IMR-90 (cell line): Measurements from ENCODE around the gene MAP4. TPM values are rescaled to one million over a fixed set of nuclear protein-coding genes. Genes with fewer than 3 reads are reported as not detected.

Source experiments
- ATAC-seq: fragments of 200-7000 bp; cut with Tn5 transposase; 2 replicates; pipeline ENCODE4 v1.9.1; 2020; ENCODE audit warnings: low read depth, mild to moderate bottlenecking, moderate library complexity
- BruUV-seq: library from RNA; stranded (reverse); fragments of 400-500 nt; replicated peaks from 2 replicates; lab custom pipeline; 2021; lab: Mats Ljungman, UMichigan
- CTCF ChIA-PET: fragments of 300-600 bp; formaldehyde crosslinking; extraction: SDS; loops from one replicate; lab custom pipeline; 2021; ENCODE audit warnings: antibody characterized with exemption; lab: Yijun Ruan, JAX
- POLR2A ChIA-PET: fragments of 300-600 bp; sonication (Branson Sonifier 250); formaldehyde crosslinking; loops from one replicate; lab custom pipeline; 2022; ENCODE audit warnings: antibody characterized with exemption; ENCODE audit not compliant: unreplicated experiment; lab: Charles Lee
- DNase-seq: peaks from one replicate; pipeline ENCODE4 v3.0.0; 2013
- H2AFZ ChIP-seq: replicated peaks from 2 replicates; pipeline ENCODE3; 2013; ENCODE audit warnings: low read length, mild to moderate bottlenecking; ENCODE audit not compliant: poor library complexity
- H2AK5ac ChIP-seq: 2 replicates; pipeline ENCODE4 v1.6.1; 2013; ENCODE audit warnings: low read depth, low read length, inconsistent platforms
- H2AK9ac ChIP-seq: replicated peaks from 2 replicates; pipeline ENCODE3; 2013; ENCODE audit warnings: mild to moderate bottlenecking, low read depth, low read length, moderate library complexity; ENCODE audit not compliant: poor library complexity
- H2BK120ac ChIP-seq: 2 replicates; pipeline ENCODE4 v1.6.1; 2013; ENCODE audit warnings: low read depth, low read length, inconsistent platforms
- H2BK15ac ChIP-seq: 3 replicates; pipeline ENCODE4 v1.6.1; 2013; ENCODE audit warnings: low read depth, low read length, inconsistent platforms
- H2BK20ac ChIP-seq: 2 replicates; pipeline ENCODE4 v1.6.1; 2013; ENCODE audit warnings: low read depth, mild to moderate bottlenecking, inconsistent platforms, low read length, moderate library complexity
- H2BK5ac ChIP-seq: 2 replicates; pipeline ENCODE4 v1.6.1; 2013; ENCODE audit warnings: mild to moderate bottlenecking, low read depth, low read length, inconsistent platforms; ENCODE audit not compliant: poor library complexity, severe bottlenecking
- H3K14ac ChIP-seq: replicated peaks from 2 replicates; pipeline ENCODE4 v1.6.1; 2013; ENCODE audit warnings: low read depth, low read length, inconsistent platforms
- H3K18ac ChIP-seq: 2 replicates; pipeline ENCODE4 v1.6.1; 2013; ENCODE audit warnings: low read depth, low read length, control low read depth
- H3K23ac ChIP-seq: 2 replicates; pipeline ENCODE4 v1.6.1; 2013; ENCODE audit warnings: low read depth, low read length, inconsistent platforms
- H3K27ac ChIP-seq: 2 replicates; pipeline ENCODE4 v1.5.1; 2013; ENCODE audit warnings: mild to moderate bottlenecking, control low read depth, low read length; ENCODE audit not compliant: insufficient read depth
- H3K27me3 ChIP-seq: 2 replicates; pipeline ENCODE4 v1.6.1; 2013; ENCODE audit warnings: low read length; ENCODE audit not compliant: control insufficient read depth, insufficient read depth
- H3K36me3 ChIP-seq: 2 replicates; pipeline ENCODE4 v1.6.1; 2013; ENCODE audit warnings: low read length, mixed read lengths; ENCODE audit not compliant: control insufficient read depth, insufficient read depth
- H3K4ac ChIP-seq: 2 replicates; pipeline ENCODE4 v1.6.1; 2013; ENCODE audit warnings: low read depth, low read length, inconsistent platforms
- H3K4me1 ChIP-seq: 2 replicates; pipeline ENCODE4 v1.6.1; 2013; ENCODE audit warnings: low read length, mixed read lengths; ENCODE audit not compliant: control insufficient read depth, insufficient read depth
- H3K4me2 ChIP-seq: 2 replicates; pipeline ENCODE4 v1.6.1; 2013; ENCODE audit warnings: low read depth, mild to moderate bottlenecking, control low read depth, low read length, moderate library complexity
- H3K4me3 ChIP-seq: 2 replicates; pipeline ENCODE4 v1.5.1; 2013; ENCODE audit warnings: low read depth, mild to moderate bottlenecking, control low read depth, low read length, moderate library complexity; ENCODE audit not compliant: insufficient read depth
- H3K56ac ChIP-seq: 2 replicates; pipeline ENCODE4 v1.6.1; 2013; ENCODE audit warnings: low read length, inconsistent platforms; ENCODE audit not compliant: insufficient read depth; ENCODE audit errors: extremely low read depth
- H3K79me1 ChIP-seq, 2 experiments: 2 replicates each; pipeline ENCODE4 v1.6.1; 2013; ENCODE audit warnings: low read length in 2 of 2, inconsistent platforms in 1 of 2, low read depth in 1 of 2
- H3K9ac ChIP-seq: 2 replicates; pipeline ENCODE4 v1.6.1; 2013; ENCODE audit warnings: low read depth, low read length, control low read depth
- H3K9me1 ChIP-seq: 2 replicates; pipeline ENCODE4 v1.6.1; 2013; ENCODE audit warnings: low read length, inconsistent platforms; ENCODE audit not compliant: insufficient read depth
- H3K9me3 ChIP-seq: 2 replicates; pipeline ENCODE4 v1.6.1; 2013; ENCODE audit warnings: low read length; ENCODE audit not compliant: control insufficient read depth, insufficient read depth
- H4K20me1 ChIP-seq: 2 replicates; pipeline ENCODE4 v1.6.1; 2013; ENCODE audit warnings: low read length, inconsistent platforms; ENCODE audit not compliant: insufficient read depth
- H4K5ac ChIP-seq: 2 replicates; pipeline ENCODE4 v1.6.1; 2013; ENCODE audit warnings: mild to moderate bottlenecking, low read depth, low read length, control low read depth
- H4K8ac ChIP-seq, 2 experiments: 2 replicates each; pipeline ENCODE4 v1.6.1; 2013; ENCODE audit warnings: low read depth in 2 of 2, low read length in 2 of 2, control low read depth in 1 of 2, inconsistent platforms in 1 of 2
- H4K91ac ChIP-seq: 2 replicates; pipeline ENCODE4 v1.6.1; 2013; ENCODE audit warnings: low read depth, low read length, inconsistent platforms; ENCODE audit not compliant: insufficient read depth
- BHLHE40 ChIP-seq: fragments of 150-350 bp; IDR thresholded peaks from 2 replicates; pipeline ENCODE4 v1.6.1; 2016; ENCODE audit warnings: mild to moderate bottlenecking, low read depth, low read length
- CEBPB ChIP-seq: IDR thresholded peaks from 2 replicates; pipeline ENCODE4 v1.6.1; 2012; ENCODE audit warnings: low read depth, low read length, improper control_type of control experiment
- CHD1 ChIP-seq: IDR thresholded peaks from 2 replicates; pipeline ENCODE4 v1.6.1; 2012; ENCODE audit warnings: low read depth, low read length, improper control_type of control experiment
- FOS ChIP-seq: fragments of 150-350 bp; IDR thresholded peaks from 2 replicates; pipeline ENCODE4 v1.6.1; 2016; ENCODE audit warnings: low read depth, low read length
- MAFK ChIP-seq: IDR thresholded peaks from 2 replicates; pipeline ENCODE4 v1.6.1; 2012; ENCODE audit warnings: low read depth, low read length, improper control_type of control experiment
- MAZ ChIP-seq: IDR thresholded peaks from 2 replicates; pipeline ENCODE4 v1.6.1; 2012; ENCODE audit warnings: low read depth, mild to moderate bottlenecking, low read length, improper control_type of control experiment, moderate library complexity, borderline replicate concordance
- MXI1 ChIP-seq: IDR thresholded peaks from 2 replicates; pipeline ENCODE4 v1.6.1; 2012; ENCODE audit warnings: low read depth, mild to moderate bottlenecking, low read length, moderate library complexity, borderline replicate concordance
- NFE2L2 ChIP-seq: fragments of 150-350 bp; IDR thresholded peaks from 2 replicates; pipeline ENCODE4 v1.6.1; 2016; ENCODE audit warnings: low read depth, mild to moderate bottlenecking, low read length
- POLR2A ChIP-seq: IDR thresholded peaks from 2 replicates; pipeline ENCODE4 v1.6.1; 2012; ENCODE audit warnings: mild to moderate bottlenecking, low read depth, low read length
- RAD21 ChIP-seq: IDR thresholded peaks from 2 replicates; pipeline ENCODE4 v1.6.1; 2012; ENCODE audit warnings: low read length, improper control_type of control experiment
- RCOR1 ChIP-seq: IDR thresholded peaks from 2 replicates; pipeline ENCODE4 v1.6.1; 2012; ENCODE audit warnings: mild to moderate bottlenecking, low read length, improper control_type of control experiment; ENCODE audit not compliant: insufficient replicate concordance
- SMC3 ChIP-seq: fragments of 150-350 bp; IDR thresholded peaks from 2 replicates; pipeline ENCODE4 v1.6.1; 2016; ENCODE audit warnings: low read depth, mild to moderate bottlenecking, antibody characterized with exemption, low read length, moderate library complexity
- USF2 ChIP-seq: fragments of 150-350 bp; IDR thresholded peaks from 2 replicates; pipeline ENCODE4 v1.6.1; 2017; ENCODE audit warnings: mild to moderate bottlenecking, antibody characterized with exemption, low read length, low read depth
- WGBS, 2 experiments: methylation state at CpG; one replicate each; pipeline versions ENCODE4 v1.1.5 to v1.1.7; 2013; ENCODE audit warnings: missing lambda C conversion rate in 2 of 2; ENCODE audit not compliant: insufficient read length in 1 of 2; ENCODE audit errors: extremely low coverage in 2 of 2; 5-methylcytosine and 5-hydroxymethylcytosine counted together
- dilution Hi-C: fragments of 300-500 bp; cut with HindIII; formaldehyde crosslinking; loops from one replicate; pipeline ENCODE4 v1.14.3; 2018; ENCODE audit warnings: low sequenced_read_pairs; ENCODE audit not compliant: unreplicated experiment
- in situ Hi-C: fragments of 300-500 bp; cut with MboI; formaldehyde crosslinking; loops from 3 replicates; pipeline ENCODE4 v1.14.3; 2019; ENCODE audit warnings: low sequenced_read_pairs, inconsistent platforms, mixed read lengths
- intact Hi-C: fragments of 100-400 bp; cut with micrococcal nuclease; formaldehyde crosslinking; loops from 2 replicates; pipeline ENCODE4 v1.10.0; 2022
- polyA plus RNA-seq, 3 experiments: library from polyadenylated mRNA; depleted of rRNA; stranded (reverse); fragments of >200 nt; gene quantifications; 2 replicates each; pipeline ENCODE4 v1.2.3, GENCODE V29; 2012; ENCODE audit warnings: low replicate concordance in 1 of 3
- total RNA-seq: library from RNA; depleted of rRNA; stranded (reverse); fragments of >200 nt; gene quantifications from 2 replicates; pipeline ENCODE4 v1.2.3, GENCODE V29; 2012

MAP4 gene
- total and polyA plus RNA-seq, 2 of the 4 experiments (the other 2 are of a cell fraction), result 87.8 to 216 TPM

GRCh38 chr3:47910777-47911440, 105.3 kb downstream of the MAP4 start:
- CTCF ChIA-PET, result no interaction called here
- Histone ChIP-seq H2BK20ac (no peak overlapping the region), H4K20me1 (peaks cover 24% of the 10 kb centered on the region; the same call in 1 of the 2 replicates), H2BK5ac (no peak overlapping the region), H4K8ac (no peak overlapping the region), H2BK15ac (no peak overlapping the region), H2BK120ac (no peak overlapping the region), H3K23ac (no peak overlapping the region), H3K9me3 (no peaks in the 10 kb centered on the region), H4K91ac (no peak overlapping the region), H3K4me1 (peaks cover 12% of the 10 kb centered on the region), H3K79me1 (peaks cover 33 to 62% of the 10 kb centered on the region in 2 experiments), H3K9ac (no peak overlapping the region), H3K18ac (no peak overlapping the region), H2AK9ac (no peak overlapping the region), H3K4me2 (peak overlapping the region; percentile 16; the same call in 1 of the 2 replicates), H3K9me1 (peaks cover 20% of the 10 kb centered on the region), H3K36me3 (peaks cover 22% of the 10 kb centered on the region), H2AK5ac (no peak overlapping the region), H3K4me3 (no peak overlapping the region), H4K5ac (no peak overlapping the region), H2AFZ (no peak overlapping the region), H3K14ac (peak overlapping the region; percentile 10; the same call in 1 of the 2 replicates), H3K4ac (no peak overlapping the region), H3K27me3 (no peaks in the 10 kb centered on the region), H3K27ac (peak overlapping the region; percentile 3; the same call in 1 of the 2 replicates), H3K56ac (no peak overlapping the region)
- ATAC-seq (peak; percentile 97), DNase-seq (peak; percentile 95)
- no TSS peak for BruUV-seq
- 7% methylated on average over 3 of the region's 4 CpGs; no CpG with 5 or more reads in 1 of the 2 experiments for WGBS, 2 experiments
- intact Hi-C loops, result no loop called here
- in situ Hi-C loops, result no loop called here
- dilution Hi-C loops, result no loop called here
- peak; percentile 61 for TF ChIP-seq MAFK
- peak; percentile 79 for TF ChIP-seq RCOR1
- no peak for TF ChIP-seq USF2
- TF ChIP-seq CEBPB, result peak; percentile 33; the same call in 1 of the 2 replicates
- 0 out of 2 replicates have a peak, but pooled peaks have one; percentile 39 for TF ChIP-seq MAZ
- TF ChIP-seq POLR2A, result no peak
- TF ChIP-seq RAD21, result peak; percentile 7; the same call in 1 of the 2 replicates
- TF ChIP-seq SMC3, result no peak
- TF ChIP-seq FOS, result peak; percentile 95
- peak; percentile 70 for TF ChIP-seq BHLHE40
- 0 out of 2 replicates have a peak, but pooled peaks have one; percentile 40 for TF ChIP-seq MXI1
- TF ChIP-seq CHD1, result no peak
- peak; percentile 54; the same call in 1 of the 2 replicates for TF ChIP-seq NFE2L2
- POLR2A ChIA-PET, result no interaction called here
